H1 (cell line): ENCODE data around the gene FHL1. TPM values are rescaled to one million over a fixed set of nuclear protein-coding genes. Genes with fewer than 3 reads are reported as not detected.

Experiments
- RBBP5 ChIP-seq: IDR thresholded peaks from 2 replicates; pipeline ENCODE4 v1.7.1; 2012; ENCODE audit warnings: low read depth, mild to moderate bottlenecking, inconsistent platforms, low read length, moderate library complexity, borderline replicate concordance
- RNF2 ChIP-seq: fragments of 200-900, 300-1000 bp; sonication (generic); IDR thresholded peaks from 2 replicates; pipeline ENCODE4 v1.7.1; 2016; ENCODE audit warnings: borderline replicate concordance, low read depth, mild to moderate bottlenecking, antibody characterized with exemption, low read length; ENCODE audit not compliant: poor library complexity, severe bottlenecking; ENCODE audit errors: missing control alignments
- polyA plus RNA-seq, 7 experiments: library from polyadenylated mRNA; depleted of rRNA in 3 of 7; stranded (reverse) in 5 of 7; unstranded in 2 of 7; fragments of >200 nt in 5 of 7; fragments of 200-250 nt in 2 of 7; gene quantifications; 1 replicate in 5 of 7; 2 replicates in 1 of 7; 4 replicates in 1 of 7; pipeline versions ENCODE4 v1.2.1 to v1.2.3, GENCODE V29; 2011 to 2013; ENCODE audit warnings: missing spikeins in 2 of 7, mixed read lengths in 2 of 7
- total RNA-seq: library from RNA; stranded (reverse); fragmentation: NEBNext Ultra II Directional; extraction: Animal tissue kit (Norgen Biotek cat#: 25700); gene quantifications from 2 replicates; pipeline ENCODE4 v1.2.1, GENCODE V29; 2021

The FHL1 gene
- total and polyA plus RNA-seq, 2 of the 8 experiments (the other 6 are each of a cell fraction or from before 2014, with no cell fraction given): 45.0 to 56.5 TPM

DNA sequence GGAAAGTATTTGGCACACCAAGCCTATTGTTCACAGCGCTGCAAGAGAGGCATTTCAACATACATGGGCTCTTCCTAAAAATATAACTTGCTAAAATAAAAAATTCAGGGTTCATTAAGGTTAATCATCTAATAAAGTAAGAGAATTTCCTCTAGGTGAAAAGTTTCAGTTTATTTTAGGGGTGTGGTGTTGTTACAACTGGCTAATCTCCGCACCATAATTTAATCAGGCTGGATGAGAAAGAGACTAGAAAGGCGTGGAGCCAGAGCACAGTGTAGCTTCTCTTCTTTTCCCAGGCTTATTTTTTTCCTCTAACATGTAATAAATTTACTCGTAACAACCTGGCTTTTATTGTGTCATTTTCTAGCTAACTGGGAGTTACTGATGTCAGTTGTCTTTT is 47.9 kb downstream of the FHL1 start (continued):
- TF ChIP-seq RNF2 (no peak), RBBP5 (no peak)
